T-helper 17 cell (primary cell): ENCODE measurements around the gene CACUL1. TPM values are rescaled to one million over a fixed set of nuclear protein-coding genes. Genes with fewer than 3 reads are reported as not detected.

ENCODE experiments used
- total RNA-seq, 4 donors: library from RNA in 2 of 4; stranded (reverse) in 2 of 4; gene quantifications; one replicate each; pipeline ENCODE4 v1.2.3 and lab custom pipeline; 2022 to 2026

CACUL1 gene
- total RNA-seq, 2 donors from 2014 or later, result 30.3 to 32.0 TPM

Other genes starting within 250 kb of the CACUL1 start
- gene PRLHR, start 159.3 kb downstream of the CACUL1 start, total RNA-seq, result not detected